Breast epithelium (tissue), 3 donors: ENCODE data around the gene C1orf21.

ENCODE experiments used
- POLR2A ChIP-seq: fragments of 450-650 bp; IDR thresholded peaks from one replicate; pipeline ENCODE4 v1.6.1; 2016; ENCODE audit warnings: antibody characterized with exemption, mild to moderate bottlenecking, moderate library complexity
- POLR2AphosphoS5 ChIP-seq, 3 donors: sonication (generic); formaldehyde crosslinking; IDR thresholded peaks; one replicate each; pipeline ENCODE4 v1.6.1; 2017; ENCODE audit warnings: antibody characterized with exemption in 3 of 3
- TF ChIP-seq, protein P1 (sequence below), 3 donors: fragments of 450-650 bp; IDR thresholded peaks; one replicate each; pipeline ENCODE4 v1.5.1; 2016 to 2017; ENCODE audit warnings: antibody characterized with exemption in 3 of 3, mild to moderate bottlenecking in 3 of 3, moderate library complexity in 3 of 3

DNA sequence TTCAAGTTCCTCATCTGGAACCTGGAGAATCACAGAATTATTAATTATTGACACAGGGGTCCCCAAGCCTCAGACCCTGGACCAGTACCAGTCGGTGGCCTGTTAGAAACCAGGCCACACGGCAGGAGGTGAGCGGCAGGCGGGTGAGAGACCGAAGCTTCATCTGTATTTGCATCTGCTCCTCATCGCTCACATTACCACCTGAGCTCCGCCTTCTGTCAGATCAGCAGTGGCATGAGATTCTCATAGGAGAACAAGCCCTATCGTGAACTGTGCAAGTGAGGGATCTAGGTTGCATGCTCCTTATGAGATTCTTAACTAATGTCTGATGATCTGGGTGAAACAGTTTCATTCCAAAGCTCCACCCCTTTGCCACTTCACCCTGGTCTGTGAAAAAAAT lies 125.9 kb downstream of the C1orf21 start:
- TF ChIP-seq POLR2A (no peak), POLR2AphosphoS5 (IDR thresholded peaks at IDR 0.05) (no peak)
- TF ChIP-seq, protein P1, sequence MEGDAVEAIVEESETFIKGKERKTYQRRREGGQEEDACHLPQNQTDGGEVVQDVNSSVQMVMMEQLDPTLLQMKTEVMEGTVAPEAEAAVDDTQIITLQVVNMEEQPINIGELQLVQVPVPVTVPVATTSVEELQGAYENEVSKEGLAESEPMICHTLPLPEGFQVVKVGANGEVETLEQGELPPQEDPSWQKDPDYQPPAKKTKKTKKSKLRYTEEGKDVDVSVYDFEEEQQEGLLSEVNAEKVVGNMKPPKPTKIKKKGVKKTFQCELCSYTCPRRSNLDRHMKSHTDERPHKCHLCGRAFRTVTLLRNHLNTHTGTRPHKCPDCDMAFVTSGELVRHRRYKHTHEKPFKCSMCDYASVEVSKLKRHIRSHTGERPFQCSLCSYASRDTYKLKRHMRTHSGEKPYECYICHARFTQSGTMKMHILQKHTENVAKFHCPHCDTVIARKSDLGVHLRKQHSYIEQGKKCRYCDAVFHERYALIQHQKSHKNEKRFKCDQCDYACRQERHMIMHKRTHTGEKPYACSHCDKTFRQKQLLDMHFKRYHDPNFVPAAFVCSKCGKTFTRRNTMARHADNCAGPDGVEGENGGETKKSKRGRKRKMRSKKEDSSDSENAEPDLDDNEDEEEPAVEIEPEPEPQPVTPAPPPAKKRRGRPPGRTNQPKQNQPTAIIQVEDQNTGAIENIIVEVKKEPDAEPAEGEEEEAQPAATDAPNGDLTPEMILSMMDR (IDR thresholded peaks at IDR 0.05): no peak
